HFF-Myc (cell line): Measurements from ENCODE around the gene C1QTNF6.

ENCODE experiments used
- DNase-seq: peaks from one replicate; pipeline ENCODE4 v3.0.0-alpha.2; 2011; ENCODE audit warnings: low read depth; ENCODE audit errors: extremely low read depth
- H3K4me3 ChIP-seq: replicated peaks from 2 replicates; pipeline ENCODE4 v1.5.1; 2011; ENCODE audit warnings: low read depth, mild to moderate bottlenecking, control low read depth, low read length
- TF ChIP-seq, protein P1 (sequence below): IDR thresholded peaks from 2 replicates; pipeline ENCODE4 v1.5.1; 2012; ENCODE audit warnings: mild to moderate bottlenecking, low read depth, low read length, control low read depth; ENCODE audit errors: missing control alignments

Gene C1QTNF6

DNA sequence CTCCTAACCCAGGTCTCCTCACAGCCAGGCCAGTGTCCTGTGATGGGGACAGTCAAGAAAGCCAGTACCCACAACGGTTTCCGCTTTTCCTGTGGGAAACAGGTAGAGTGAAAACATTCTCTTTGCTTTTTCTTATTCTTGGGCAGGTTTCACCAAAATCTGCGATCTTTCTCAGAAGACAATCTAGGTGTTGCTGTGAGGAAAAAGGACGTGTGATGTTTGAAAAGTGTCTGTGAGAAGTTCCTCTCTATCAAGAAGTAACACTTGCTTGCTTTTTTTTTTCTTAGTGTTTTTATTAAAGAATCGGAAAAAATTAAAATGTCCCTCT, 29.1 kb downstream of the C1QTNF6 start:
- DNase-seq = no peak
- no peak overlapping the region for H3K4me3 ChIP-seq
- TF ChIP-seq, protein P1, sequence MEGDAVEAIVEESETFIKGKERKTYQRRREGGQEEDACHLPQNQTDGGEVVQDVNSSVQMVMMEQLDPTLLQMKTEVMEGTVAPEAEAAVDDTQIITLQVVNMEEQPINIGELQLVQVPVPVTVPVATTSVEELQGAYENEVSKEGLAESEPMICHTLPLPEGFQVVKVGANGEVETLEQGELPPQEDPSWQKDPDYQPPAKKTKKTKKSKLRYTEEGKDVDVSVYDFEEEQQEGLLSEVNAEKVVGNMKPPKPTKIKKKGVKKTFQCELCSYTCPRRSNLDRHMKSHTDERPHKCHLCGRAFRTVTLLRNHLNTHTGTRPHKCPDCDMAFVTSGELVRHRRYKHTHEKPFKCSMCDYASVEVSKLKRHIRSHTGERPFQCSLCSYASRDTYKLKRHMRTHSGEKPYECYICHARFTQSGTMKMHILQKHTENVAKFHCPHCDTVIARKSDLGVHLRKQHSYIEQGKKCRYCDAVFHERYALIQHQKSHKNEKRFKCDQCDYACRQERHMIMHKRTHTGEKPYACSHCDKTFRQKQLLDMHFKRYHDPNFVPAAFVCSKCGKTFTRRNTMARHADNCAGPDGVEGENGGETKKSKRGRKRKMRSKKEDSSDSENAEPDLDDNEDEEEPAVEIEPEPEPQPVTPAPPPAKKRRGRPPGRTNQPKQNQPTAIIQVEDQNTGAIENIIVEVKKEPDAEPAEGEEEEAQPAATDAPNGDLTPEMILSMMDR = no peak

DNA sequence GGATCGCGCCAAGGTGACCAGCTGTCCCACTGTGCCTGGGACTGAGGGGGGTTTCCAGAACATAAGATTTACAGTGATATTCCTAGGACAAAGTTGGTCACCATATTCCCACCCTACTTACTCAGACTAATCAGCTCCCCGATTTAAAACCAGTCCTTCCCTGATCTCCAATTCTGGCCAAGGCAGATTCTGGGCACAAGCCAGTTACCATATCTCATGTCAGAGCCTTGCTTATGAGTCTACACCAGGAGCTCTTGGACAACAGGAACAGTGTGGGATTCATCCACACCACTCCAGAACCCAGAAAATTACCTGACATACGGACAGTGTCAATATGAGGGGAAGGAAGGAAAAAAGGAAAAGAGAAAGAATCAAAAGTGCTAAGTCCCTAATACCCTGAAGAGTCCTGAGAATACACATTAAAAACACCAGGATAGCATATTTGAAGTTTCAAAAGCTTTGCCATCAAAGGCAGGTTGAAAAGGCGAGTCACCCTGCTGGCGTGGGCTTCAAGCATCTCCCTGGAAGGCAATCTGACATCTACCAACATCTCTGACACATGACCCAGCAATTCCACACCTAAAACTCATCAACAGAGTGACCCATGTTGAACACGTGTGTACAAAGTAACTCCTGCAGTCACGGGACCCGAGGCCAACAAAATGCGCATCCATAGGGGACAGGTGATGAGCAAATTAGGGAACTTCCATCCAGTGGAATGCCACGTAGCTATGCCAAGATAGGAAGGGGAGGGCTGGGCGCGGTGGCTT, 30.3 kb downstream of the C1QTNF6 start:
- no peak overlapping the region for H3K4me3 ChIP-seq
- TF ChIP-seq, protein P1 = no peak
- no peak for DNase-seq

DNA sequence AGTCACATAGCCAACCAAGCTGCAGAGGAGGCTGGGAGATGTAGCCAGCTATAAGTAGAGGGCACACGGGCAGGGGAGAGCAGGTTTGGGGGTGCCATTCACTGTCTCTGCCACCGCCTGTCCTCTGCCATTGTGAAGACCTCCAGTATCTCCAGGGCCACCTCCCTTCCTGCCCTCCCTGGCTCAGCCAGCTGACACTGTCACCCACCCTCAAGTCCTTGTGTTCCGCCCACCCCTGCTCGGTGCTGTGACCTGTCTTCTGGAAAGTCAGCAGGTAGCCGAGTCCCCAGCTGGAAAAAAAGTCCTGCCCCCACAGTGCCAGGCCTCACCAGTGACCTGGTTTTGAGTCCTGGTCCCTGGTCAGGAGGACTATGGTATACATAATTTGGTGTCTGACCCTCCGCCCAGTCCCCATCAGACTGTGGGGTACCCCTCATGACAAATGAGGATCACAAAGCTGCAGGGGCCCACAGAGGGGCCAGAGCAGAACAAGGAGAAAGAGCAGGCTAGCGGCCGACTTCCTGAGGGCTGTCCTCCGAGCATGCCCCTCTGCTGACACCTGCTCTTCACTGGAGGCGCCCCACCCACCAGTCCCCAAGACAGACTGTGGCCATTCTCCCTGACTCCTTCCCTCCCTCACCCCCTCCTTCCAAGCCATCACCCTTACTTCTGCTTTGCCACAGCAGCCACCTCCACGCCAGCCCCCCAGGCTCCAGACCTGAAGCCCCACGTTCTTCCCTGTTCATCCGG, 31.2 kb downstream of the C1QTNF6 start:
- TF ChIP-seq, protein P1 = no peak
- DNase-seq = no peak
- H3K4me3 ChIP-seq = no peak overlapping the region

DNA sequence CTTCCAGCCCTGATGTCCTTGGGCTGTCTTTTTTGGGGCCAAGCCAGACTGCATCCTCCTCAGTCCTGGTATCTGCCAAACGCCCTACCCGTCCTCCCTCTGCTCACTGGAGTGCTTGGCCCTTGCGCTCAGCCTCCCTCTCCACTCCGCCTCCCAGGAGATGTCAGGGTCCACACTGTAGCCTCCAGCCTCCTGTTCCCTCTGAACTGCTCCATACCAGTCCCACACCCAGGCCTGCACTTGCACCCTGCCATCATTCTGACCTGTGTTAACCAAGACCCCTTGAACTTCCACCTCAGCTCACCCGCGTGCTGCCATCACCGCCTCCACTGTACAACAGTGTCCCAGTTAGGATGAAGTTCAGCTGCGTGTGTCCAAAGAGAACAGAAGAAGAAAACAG, 32.1 kb downstream of the C1QTNF6 start:
- TF ChIP-seq, protein P1 = no peak
- no peak overlapping the region for H3K4me3 ChIP-seq
- DNase-seq = no peak

DNA sequence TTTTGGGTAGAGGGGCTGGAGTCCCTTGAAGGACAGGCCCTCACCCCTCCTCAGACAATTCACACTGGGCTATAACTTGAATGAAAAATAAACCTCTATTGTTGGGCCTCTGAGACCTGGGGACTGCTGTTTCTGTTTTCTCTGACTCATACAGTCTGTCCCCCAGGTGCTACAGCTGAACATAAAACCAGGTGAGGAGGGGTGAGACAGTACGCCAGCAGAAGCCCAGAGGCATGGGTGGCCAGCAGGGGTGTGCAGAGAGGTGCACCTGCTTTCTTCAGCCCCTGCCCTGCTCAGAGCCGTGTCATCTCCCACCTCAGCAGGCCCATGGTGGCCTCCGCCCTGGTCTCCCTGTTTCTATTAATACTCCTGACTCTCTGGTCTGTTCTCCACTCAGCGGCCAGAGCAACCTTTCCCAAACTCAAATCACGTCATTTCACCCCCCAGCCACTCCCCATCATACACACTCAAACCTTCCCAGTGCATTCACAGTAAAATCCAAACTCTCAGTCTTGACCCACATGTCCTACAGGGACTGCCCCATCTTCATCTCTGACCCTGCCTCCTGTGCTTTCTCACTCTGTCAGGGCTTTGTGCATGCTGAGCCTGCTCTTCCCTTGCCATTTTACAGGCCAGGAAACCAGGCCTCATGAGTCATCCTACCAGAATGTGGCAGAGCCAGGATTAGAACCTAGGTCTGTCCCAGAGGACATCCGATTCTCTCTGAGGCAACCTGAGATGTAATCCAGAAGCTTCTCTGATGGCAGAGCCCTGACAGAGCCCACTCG, 32.9 kb downstream of the C1QTNF6 start:
- H3K4me3 ChIP-seq = no peak overlapping the region
- TF ChIP-seq, protein P1 = no peak
- DNase-seq = no peak

DNA sequence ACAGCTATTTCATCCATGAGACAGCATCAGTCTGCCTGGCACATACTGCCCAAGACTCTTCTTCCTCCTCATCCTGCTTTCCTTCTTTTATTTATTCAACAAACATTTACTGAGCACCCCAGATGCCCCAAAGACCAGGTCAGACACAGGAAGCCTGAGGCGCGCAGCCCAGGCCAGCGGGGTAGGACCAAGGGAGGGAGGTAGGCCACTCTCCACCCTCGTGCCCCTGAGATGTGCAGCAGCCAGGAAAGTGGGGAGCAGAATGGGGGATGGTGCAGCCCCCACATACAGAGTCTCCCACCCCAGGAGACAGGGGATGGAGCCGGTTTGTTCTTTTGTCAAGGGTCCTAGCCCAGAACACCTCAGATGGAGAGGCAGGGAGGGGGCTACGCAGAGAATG, 34.1 kb downstream of the C1QTNF6 start:
- TF ChIP-seq, protein P1 = no peak
- no peak overlapping the region for H3K4me3 ChIP-seq
- no peak for DNase-seq
